Stomach smooth muscle (tissue), 2 donors: Measurements from ENCODE around the gene PIK3R4.

Experiments
- H3K27ac ChIP-seq: one replicate; pipeline ENCODE4 v1.7.0; 2013; ENCODE audit warnings: mild to moderate bottlenecking, low read length, inconsistent platforms
- H3K27me3 ChIP-seq, 2 donors: one replicate each; pipeline ENCODE4 v1.7.0; 2013; ENCODE audit warnings: low read length in 2 of 2; ENCODE audit not compliant: insufficient read depth in 2 of 2, control insufficient read depth in 1 of 2
- H3K36me3 ChIP-seq, 2 donors: one replicate each; pipeline ENCODE4 v1.7.0; 2013; ENCODE audit warnings: low read length in 2 of 2; ENCODE audit not compliant: control insufficient read depth in 2 of 2, insufficient read depth in 2 of 2
- H3K4me1 ChIP-seq: one replicate; pipeline ENCODE4 v1.7.0; 2013; ENCODE audit warnings: low read length; ENCODE audit not compliant: control insufficient read depth, insufficient read depth
- H3K4me3 ChIP-seq, 2 donors: one replicate each; pipeline ENCODE4 v1.7.0; 2013; ENCODE audit warnings: low read length in 2 of 2
- H3K9ac ChIP-seq, 2 donors: one replicate each; pipeline ENCODE4 v1.7.0; 2013; ENCODE audit warnings: low read length in 2 of 2, mild to moderate bottlenecking in 1 of 2
- H3K9me3 ChIP-seq, 2 donors: one replicate each; pipeline ENCODE4 v1.7.0; 2013; ENCODE audit warnings: low read length in 2 of 2; ENCODE audit not compliant: control insufficient read depth in 2 of 2
- donor health status: healthy.
- donor health status: Pancreatic carcinoma.

The PIK3R4 gene

GRCh38 chr3:130662501-130662996 is 84.1 kb downstream of the PIK3R4 start:
- no peak overlapping the region for H3K4me3 ChIP-seq
- peaks cover 0 to 3% of the 10 kb centered on the region in 2 donors for H3K36me3 ChIP-seq
- H3K9ac ChIP-seq: no peak overlapping the region
- no peaks in the 10 kb centered on the region for H3K4me1 ChIP-seq
- H3K27ac ChIP-seq: no peak overlapping the region
- H3K9me3 ChIP-seq: no peaks in the 10 kb centered on the region
- H3K27me3 ChIP-seq: no peaks in the 10 kb centered on the region

GRCh38 chr3:130661140-130661891 is 85.3 kb downstream of the PIK3R4 start:
- no peak overlapping the region for H3K27ac ChIP-seq
- H3K9me3 ChIP-seq: no peaks in the 10 kb centered on the region
- H3K36me3 ChIP-seq: peaks cover under 1 to 3% of the 10 kb centered on the region in 2 donors
- no peaks in the 10 kb centered on the region for H3K27me3 ChIP-seq
- no peak overlapping the region for H3K4me3 ChIP-seq
- no peak overlapping the region for H3K9ac ChIP-seq
- H3K4me1 ChIP-seq: no peaks in the 10 kb centered on the region

- H3K9me3 ChIP-seq: no peaks in the 10 kb centered on the region
- H3K9ac ChIP-seq: no peak overlapping the region
- H3K27me3 ChIP-seq: no peaks in the 10 kb centered on the region
- peaks cover 2 to 3% of the 10 kb centered on the region in 2 donors for H3K36me3 ChIP-seq
- H3K4me3 ChIP-seq: no peak overlapping the region
- no peaks in the 10 kb centered on the region for H3K4me1 ChIP-seq
- H3K27ac ChIP-seq: no peak overlapping the region
These were observed 86.7 kb downstream of the PIK3R4 start for GRCh38 chr3:130659911-130660310.

- Histone ChIP-seq H3K4me1 (no peaks in the 10 kb centered on the region), H3K27me3 (no peaks in the 10 kb centered on the region), H3K9ac (no peak overlapping the region), H3K4me3 (no peak overlapping the region), H3K36me3 (peaks cover 2 to 3% of the 10 kb centered on the region in 2 donors), H3K27ac (no peak overlapping the region), H3K9me3 (no peaks in the 10 kb centered on the region)
These were observed 88.0 kb downstream of the PIK3R4 start for GRCh38 chr3:130658678-130659077.

DNA sequence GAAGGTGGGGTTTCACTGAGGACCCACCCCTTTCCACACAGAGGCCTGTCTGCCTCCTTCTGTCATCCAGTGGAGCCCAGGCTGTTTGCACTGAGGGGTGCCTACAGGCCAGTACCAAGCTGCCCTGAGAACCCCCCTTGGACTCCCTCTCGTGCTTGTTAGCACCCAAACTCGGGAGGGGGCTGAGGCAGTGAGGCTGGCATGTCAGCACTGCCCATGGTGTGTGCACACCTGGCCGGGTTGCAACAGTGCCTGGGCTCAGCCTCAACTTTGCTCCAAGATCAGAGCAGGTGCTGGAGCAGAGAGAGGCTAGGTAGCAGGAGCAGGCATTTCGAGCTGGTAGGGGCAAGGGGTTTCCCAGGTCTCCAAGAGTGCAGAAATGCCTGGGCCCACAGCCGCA is 90.0 kb downstream of the PIK3R4 start:
- H3K4me1 ChIP-seq: no peaks in the 10 kb centered on the region

GRCh38 chr3:130654921-130655320 is 91.7 kb downstream of the PIK3R4 start:
- Histone ChIP-seq H3K4me1 (no peaks in the 10 kb centered on the region), H3K4me3 (no peak overlapping the region), H3K27ac (no peak overlapping the region)

More for the DNA sequence above, 90.0 kb downstream of the PIK3R4 start:
- H3K36me3 ChIP-seq: peaks cover 2 to 3% of the 10 kb centered on the region in 2 donors
- no peak overlapping the region for H3K4me3 ChIP-seq
- H3K9me3 ChIP-seq: no peaks in the 10 kb centered on the region
- no peaks in the 10 kb centered on the region for H3K27me3 ChIP-seq
- no peak overlapping the region for H3K27ac ChIP-seq
- no peak overlapping the region for H3K9ac ChIP-seq

GRCh38 chr3:130654091-130654490 is 92.5 kb downstream of the PIK3R4 start:
- H3K9me3 ChIP-seq: no peaks in the 10 kb centered on the region
- no peaks in the 10 kb centered on the region for H3K27me3 ChIP-seq
- no peaks in the 10 kb centered on the region for H3K4me1 ChIP-seq
- H3K36me3 ChIP-seq: peaks cover 2 to 3% of the 10 kb centered on the region in 2 donors
- no peak overlapping the region for H3K27ac ChIP-seq
- H3K9ac ChIP-seq: no peak overlapping the region
- H3K4me3 ChIP-seq: no peak overlapping the region

More at GRCh38 chr3:130654921-130655320, 91.7 kb downstream of the PIK3R4 start:
- Histone ChIP-seq H3K9me3 (no peaks in the 10 kb centered on the region), H3K27me3 (no peaks in the 10 kb centered on the region), H3K9ac (no peak overlapping the region), H3K36me3 (peaks cover 2 to 3% of the 10 kb centered on the region in 2 donors)

- no peak overlapping the region for H3K4me3 ChIP-seq
- no peaks in the 10 kb centered on the region for H3K9me3 ChIP-seq
- no peaks in the 10 kb centered on the region for H3K4me1 ChIP-seq
- no peak overlapping the region for H3K27ac ChIP-seq
- H3K27me3 ChIP-seq: no peaks in the 10 kb centered on the region
- H3K36me3 ChIP-seq: no peaks in the 10 kb centered on the region
- no peak overlapping the region for H3K9ac ChIP-seq
These were observed 97.5 kb downstream of the PIK3R4 start for GRCh38 chr3:130649061-130649654.

- Histone ChIP-seq H3K27ac (no peak overlapping the region), H3K9me3 (no peaks in the 10 kb centered on the region), H3K36me3 (no peaks in the 10 kb centered on the region), H3K4me1 (no peaks in the 10 kb centered on the region), H3K4me3 (no peak overlapping the region), H3K27me3 (no peaks in the 10 kb centered on the region), H3K9ac (no peak overlapping the region)
These were observed 98.3 kb downstream of the PIK3R4 start for GRCh38 chr3:130648293-130648692.

DNA sequence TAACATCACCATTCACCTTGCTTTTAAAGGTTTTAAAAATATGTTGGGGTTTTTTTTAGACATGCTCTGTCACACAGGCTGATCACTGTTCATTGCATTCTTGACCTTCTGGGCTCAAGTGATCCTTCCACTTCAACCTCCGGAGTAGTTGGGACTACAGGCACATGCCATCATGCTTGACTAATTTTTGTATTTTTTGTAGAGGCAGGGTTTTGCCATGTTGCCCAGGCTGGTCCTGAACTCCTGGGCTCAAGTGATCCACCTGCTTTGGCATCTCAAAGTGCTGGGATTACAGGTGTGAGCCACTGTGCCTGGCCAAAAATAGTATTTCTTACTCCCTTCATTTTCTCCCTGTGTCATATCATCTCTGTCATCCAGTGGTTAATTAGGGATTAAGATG is 101.4 kb downstream of the PIK3R4 start:
- H3K9me3 ChIP-seq: no peaks in the 10 kb centered on the region
- no peak overlapping the region for H3K9ac ChIP-seq
- no peak overlapping the region for H3K27ac ChIP-seq
- no peaks in the 10 kb centered on the region for H3K36me3 ChIP-seq
- H3K4me3 ChIP-seq: no peak overlapping the region
- H3K4me1 ChIP-seq: no peaks in the 10 kb centered on the region
- H3K27me3 ChIP-seq: no peaks in the 10 kb centered on the region
